Stimulated activated CD4-positive, alpha-beta T cell treated with anti-CD3 and anti-CD28 coated beads, Interleukin-15, amount 100 ng/mL, for 48 hours (primary cell): Measurements from ENCODE around the gene TMEM107.

Experiments used
- DNase-seq, 2 donors: peaks; one replicate each; pipeline ENCODE4 v3.0.0-alpha.2; 2020; ENCODE audit warnings: low read depth in 2 of 2

Gene TMEM107

GRCh38 chr17:8162233-8162996, 13.8 kb downstream of the TMEM107 start, which contains the start of gene VAMP2:
Gene VAMP2, minus strand, starts transcription at chr17:8162948. Its CDS starts 69 bp downstream, at chr17:8162879.
- DNase-seq, result peak in 1 of 2 donors; percentile 72

GRCh38 chr17:8161289-8162232, 14.6 kb downstream of the TMEM107 start:
- DNase-seq, result no peak

- no peak for DNase-seq
Measured at GRCh38 chr17:8160741-8161221, 15.4 kb downstream of the TMEM107 start.

- DNase-seq, result no peak
Measured at GRCh38 chr17:8160224-8160577, 16.0 kb downstream of the TMEM107 start.

- no peak for DNase-seq
Measured at GRCh38 chr17:8159459-8160223, 16.5 kb downstream of the TMEM107 start.

- no peak for DNase-seq
Measured at GRCh38 chr17:8159032-8159400, 17.2 kb downstream of the TMEM107 start.

GRCh38 chr17:8158267-8159031, 17.7 kb downstream of the TMEM107 start:
- peak; percentile 73 to 83 for DNase-seq

- DNase-seq, result peak; percentile 100
Measured at GRCh38 chr17:8156246-8156992, 19.8 kb downstream of the TMEM107 start.

GRCh38 chr17:8155996-8156245, 20.3 kb downstream of the TMEM107 start:
- DNase-seq, result no peak

- DNase-seq, result no peak
Measured at GRCh38 chr17:8155231-8155995, 20.8 kb downstream of the TMEM107 start.

- no peak for DNase-seq
Measured at GRCh38 chr17:8154608-8155155, 21.5 kb downstream of the TMEM107 start.

- DNase-seq, result peak; percentile 74 to 81
Measured at GRCh38 chr17:8153957-8154607, 22.1 kb downstream of the TMEM107 start.

GRCh38 chr17:8153525-8153956, 22.6 kb downstream of the TMEM107 start:
- no peak for DNase-seq

GRCh38 chr17:8153031-8153451, 23.1 kb downstream of the TMEM107 start:
- DNase-seq, result no peak

- peak; percentile 85 to 89 for DNase-seq
Measured at GRCh38 chr17:8152112-8152775, 23.9 kb downstream of the TMEM107 start, which contains the start of gene PER1. Gene PER1, minus strand, starts transcription at chr17:8152404. Its CDS starts 1,698 bp downstream, at chr17:8150706.

- DNase-seq, result no peak
Measured at GRCh38 chr17:8151641-8152111, 24.5 kb downstream of the TMEM107 start.

GRCh38 chr17:8151120-8151640, 25.0 kb downstream of the TMEM107 start:
- peak; percentile 62 to 84 for DNase-seq
